Bronchial smooth muscle cell (primary cell): ENCODE data around the gene TMEM106A. TPM values are rescaled to one million over a fixed set of nuclear protein-coding genes. Genes with fewer than 3 reads are reported as not detected.

Source experiments
- total RNA-seq: library from RNA; depleted of rRNA; stranded (reverse); fragments of >200 nt; gene quantifications from 2 replicates; pipeline ENCODE4 v1.2.1, GENCODE V29; 2014

Gene TMEM106A
- total RNA-seq, result 0.77 and 0.95 TPM in 2 replicates

GRCh38 chr17:43211480-43212402, at the start of gene TMEM106A:
Gene TMEM106A (plus strand): TSS chr17:43211875. CDS start chr17:43213042, 1,167 bp downstream.

GRCh38 chr17:43170766-43171585, 40.7 kb upstream of the TMEM106A start, which contains the start of gene NBR1:
Gene NBR1 (plus strand): TSS chr17:43171214. CDS start chr17:43175800, 4,586 bp downstream.

GRCh38 chr17:43228020-43228782, 16.5 kb downstream of the TMEM106A start, which contains the start of gene CCDC200:
Gene CCDC200 (minus strand): TSS chr17:43228623. CDS start chr17:43228554, 69 bp downstream.

GRCh38 chr17:43233877-43234276, 22.2 kb downstream of the TMEM106A start, which contains the start of gene RNU2-1:
Gene RNU2-1 (minus strand): TSS chr17:43233977.

Other genes with a start within 250 kb of the TMEM106A start
- gene AARSD1, start 247.4 kb upstream of the TMEM106A start, total RNA-seq, result 27.6 and 29.8 TPM in 2 replicates
- 0.16 TPM in 1 of 2 replicates, not detected in the other for gene PTGES3L, start 231.8 kb upstream of the TMEM106A start, total RNA-seq
- gene RUNDC1, start 231.3 kb upstream of the TMEM106A start, total RNA-seq, result 5.4 and 7.4 TPM in 2 replicates
- 1,417 and 1,668 TPM in 2 replicates for gene RPL27, start 213.5 kb upstream of the TMEM106A start, total RNA-seq
- 27.6 and 33.1 TPM in 2 replicates for gene IFI35, start 205.1 kb upstream of the TMEM106A start, total RNA-seq
- 409 and 552 TPM in 2 replicates for gene VAT1, start 189.5 kb upstream of the TMEM106A start, total RNA-seq
- 0.60 and 0.95 TPM in 2 replicates for gene RND2, start 186.6 kb upstream of the TMEM106A start, total RNA-seq
- gene BRCA1, start 86.5 kb upstream of the TMEM106A start, total RNA-seq, result 4.6 and 6.6 TPM in 2 replicates
- gene NBR1, start 40.7 kb upstream of the TMEM106A start, total RNA-seq, result 72.9 and 100 TPM in 2 replicates
- 0.16 TPM in 1 of 2 replicates, not detected in the other for gene CCDC200, start 16.7 kb downstream of the TMEM106A start, total RNA-seq
- gene RNU2-1, start 22.1 kb downstream of the TMEM106A start, total RNA-seq, result not detected in 2 replicates
- gene ARL4D, start 187.1 kb downstream of the TMEM106A start, total RNA-seq, result 14.5 and 14.9 TPM in 2 replicates